ENCODE measurements around the gene GATC.

GRCh38 chr12:120421701-120422100 lies 24.5 kb upstream of the GATC start:
- TF ChIP-seq SMC3 (IDR thresholded peaks at IDR 0.05; ENCODE audit: low read depth, low read length) (no peak), CTCF (conservative IDR thresholded peaks at IDR 0.05; ENCODE audit: low read depth, low read length) (no peak), POLR2A (IDR thresholded peaks at IDR 0.05; ENCODE audit: low read depth, low read length) (no peak), RAD21 (IDR thresholded peaks at IDR 0.05; ENCODE audit: low read length) (no peak), MAFK (IDR thresholded peaks at IDR 0.05; ENCODE audit: low read depth, low read length) (no peak), USF2 (IDR thresholded peaks at IDR 0.05; ENCODE audit: low read depth, low read length) (no peak), CHD1 (IDR thresholded peaks at IDR 0.05; ENCODE audit: low read depth, low read length) (no peak), RFX5 (IDR thresholded peaks at IDR 0.05; ENCODE audit: low read depth, low read length) (no peak), MXI1 (IDR thresholded peaks at IDR 0.05; ENCODE audit: borderline replicate concordance, low read depth, low read length) (no peak), ELK1 (IDR thresholded peaks at IDR 0.05; ENCODE audit: borderline replicate concordance, low read depth, low read length) (no peak), FOS (IDR thresholded peaks at IDR 0.05; ENCODE audit: low read depth, low read length) (no peak), BHLHE40 (IDR thresholded peaks at IDR 0.05; ENCODE audit: low read depth, low read length) (no peak), MAZ (IDR thresholded peaks at IDR 0.05; ENCODE audit: borderline replicate concordance, low read depth, low read length) (no peak), CEBPB (IDR thresholded peaks at IDR 0.05; ENCODE audit: low read depth, low read length) (no peak)
